ENCODE measurements around the gene ARID2. TPM values are rescaled to one million over a fixed set of nuclear protein-coding genes. Genes with fewer than 3 reads are reported as not detected.

ARID2 gene
- total and polyA plus RNA-seq, 10 of the 15 experiments (the other 5 are each of a cell fraction or from before 2014, with no cell fraction given) = 9.2 to 29.8 (median 20.3) TPM

DNA sequence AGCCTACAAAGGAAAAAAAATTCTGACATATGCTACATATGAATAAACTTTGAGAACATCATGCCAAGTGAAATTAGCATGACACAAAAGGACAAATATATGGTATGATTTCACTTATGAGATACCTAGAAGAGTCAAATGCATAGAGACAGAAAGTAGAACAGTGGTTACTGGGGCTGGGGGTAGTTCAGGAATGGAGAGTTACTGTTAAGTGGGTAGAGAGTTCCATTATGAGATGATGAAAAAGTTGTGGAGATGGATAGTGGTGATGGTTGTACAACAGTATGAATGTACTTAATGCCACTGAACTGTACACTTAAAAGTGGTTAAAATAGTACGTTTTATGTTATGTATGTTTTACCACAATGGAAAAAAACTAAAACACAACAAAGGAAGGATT lies 168.6 kb downstream of the ARID2 start:
- 96% methylated on average over 1 of the region's 1 CpG for WGBS (ENCODE audit: insufficient coverage, insufficient replicate concordance, low lambda C conversion rate, missing lambda C conversion rate)
- in situ Hi-C loops (cut with MboI) (no loop called here), intact Hi-C loops (cut with micrococcal nuclease; ENCODE audit: unreplicated experiment) (no loop called here)
- Histone ChIP-seq H3K4me3 (no peak overlapping the region), H3K27ac (ENCODE audit: control insufficient read depth, insufficient read depth) (no peak overlapping the region), H3K27me3 (replicated peaks in 1 of 2; ENCODE audit: control insufficient read depth in 2 of 2, insufficient read depth in 2 of 2, low read length in 1 of 2) (no peaks in the 10 kb centered on the region), H3K9me3 (replicated peaks; ENCODE audit: control insufficient read depth, insufficient read depth, low read length) (no peaks in the 10 kb centered on the region), H3K4me1 (ENCODE audit: control insufficient read depth, insufficient read depth, low read length) (no peaks in the 10 kb centered on the region), H3K36me3 (ENCODE audit: control insufficient read depth in 2 of 2, insufficient read depth in 2 of 2, low read length in 1 of 2) (peaks cover 2 to 13% of the 10 kb centered on the region in 2 experiments), H3K79me2 (ENCODE audit: control insufficient read depth, insufficient read depth, low read length) (no peaks in the 10 kb centered on the region), H2AFZ (ENCODE audit: control insufficient read depth, low read depth, low read length) (no peak overlapping the region), H3K9ac (ENCODE audit: control insufficient read depth, insufficient read depth, low read length) (no peak overlapping the region), H3K4me2 (ENCODE audit: control insufficient read depth, insufficient read depth) (no peak overlapping the region), H4K20me1 (ENCODE audit: control insufficient read depth, insufficient read depth) (no peaks in the 10 kb centered on the region)
- ChIA-PET RAD21 (ENCODE audit: unreplicated experiment) (no interaction called here), CTCF (no interaction called here), SMC1A (ENCODE audit: uncharacterized antibody, unreplicated experiment) (no interaction called here), POLR2A (no interaction called here)
- ATAC-seq (no peak), FAIRE-seq (no peak), DNase-seq (ENCODE audit: low read depth, low spot score) (no peak)
- TF ChIP-seq KDM1A (IDR thresholded peaks at IDR 0.05; ENCODE audit: borderline replicate concordance) = no peak
- no peak for TF ChIP-seq EZH2 (IDR thresholded peaks at IDR 0.05; ENCODE audit: borderline replicate concordance, control insufficient read depth, low read depth, low read length)
- no peak for TF ChIP-seq BACH1 (IDR thresholded peaks at IDR 0.05; ENCODE audit: borderline replicate concordance)
- no peak for TF ChIP-seq CHD4 (IDR thresholded peaks at IDR 0.05)
- no peak for TF ChIP-seq NBN (IDR thresholded peaks at IDR 0.05)
- TF ChIP-seq SIN3A (IDR thresholded peaks at IDR 0.05; ENCODE audit: low read depth, low read length) = no peak
- no peak for TF ChIP-seq ZNF207 (IDR thresholded peaks at IDR 0.05; ENCODE audit: borderline replicate concordance)
- TF ChIP-seq, protein P1, sequence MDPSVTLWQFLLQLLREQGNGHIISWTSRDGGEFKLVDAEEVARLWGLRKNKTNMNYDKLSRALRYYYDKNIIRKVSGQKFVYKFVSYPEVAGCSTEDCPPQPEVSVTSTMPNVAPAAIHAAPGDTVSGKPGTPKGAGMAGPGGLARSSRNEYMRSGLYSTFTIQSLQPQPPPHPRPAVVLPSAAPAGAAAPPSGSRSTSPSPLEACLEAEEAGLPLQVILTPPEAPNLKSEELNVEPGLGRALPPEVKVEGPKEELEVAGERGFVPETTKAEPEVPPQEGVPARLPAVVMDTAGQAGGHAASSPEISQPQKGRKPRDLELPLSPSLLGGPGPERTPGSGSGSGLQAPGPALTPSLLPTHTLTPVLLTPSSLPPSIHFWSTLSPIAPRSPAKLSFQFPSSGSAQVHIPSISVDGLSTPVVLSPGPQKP (IDR thresholded peaks at IDR 0.05; ENCODE audit: low read depth, low read length) = no peak
- no peak for TF ChIP-seq NR2C2 (IDR thresholded peaks at IDR 0.05; ENCODE audit: borderline replicate concordance, control insufficient read depth, insufficient read length, low read depth)
- no peak for TF ChIP-seq EP300 (IDR thresholded peaks at IDR 0.05; ENCODE audit: borderline replicate concordance in 1 of 2, control insufficient read depth in 1 of 2, low read depth in 2 of 2, low read length in 2 of 2)
- no peak for TF ChIP-seq ZNF384 (IDR thresholded peaks at IDR 0.05; ENCODE audit: borderline replicate concordance, low read depth, low read length)
- no peak for TF ChIP-seq BMI1 (IDR thresholded peaks at IDR 0.05; ENCODE audit: borderline replicate concordance)
- no peak for TF ChIP-seq ZZZ3 (IDR thresholded peaks at IDR 0.05; ENCODE audit: control insufficient read depth, insufficient read length, low read depth)
- TF ChIP-seq NFXL1 (IDR thresholded peaks at IDR 0.05; ENCODE audit: borderline replicate concordance) = no peak
- TF ChIP-seq, protein P2, sequence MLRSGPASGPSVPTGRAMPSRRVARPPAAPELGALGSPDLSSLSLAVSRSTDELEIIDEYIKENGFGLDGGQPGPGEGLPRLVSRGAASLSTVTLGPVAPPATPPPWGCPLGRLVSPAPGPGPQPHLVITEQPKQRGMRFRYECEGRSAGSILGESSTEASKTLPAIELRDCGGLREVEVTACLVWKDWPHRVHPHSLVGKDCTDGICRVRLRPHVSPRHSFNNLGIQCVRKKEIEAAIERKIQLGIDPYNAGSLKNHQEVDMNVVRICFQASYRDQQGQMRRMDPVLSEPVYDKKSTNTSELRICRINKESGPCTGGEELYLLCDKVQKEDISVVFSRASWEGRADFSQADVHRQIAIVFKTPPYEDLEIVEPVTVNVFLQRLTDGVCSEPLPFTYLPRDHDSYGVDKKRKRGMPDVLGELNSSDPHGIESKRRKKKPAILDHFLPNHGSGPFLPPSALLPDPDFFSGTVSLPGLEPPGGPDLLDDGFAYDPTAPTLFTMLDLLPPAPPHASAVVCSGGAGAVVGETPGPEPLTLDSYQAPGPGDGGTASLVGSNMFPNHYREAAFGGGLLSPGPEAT (IDR thresholded peaks at IDR 0.05; ENCODE audit: low read depth) = no peak
- no TSS peak for BruUV-seq (replicated peaks)
